Testis (tissue), 2 donors: ENCODE data around the gene NKAPD1.

Source experiments
- CTCF ChIP-seq, 3 experiments: fragments of 450-650 bp in 2 of 3; fragments of 200-600 bp in 1 of 3; sonication (generic) in 1 of 3; IDR thresholded peaks; one replicate each; pipeline ENCODE4 v1.5.1; 2016 to 2019; ENCODE audit warnings: antibody characterized with exemption in 3 of 3, mild to moderate bottlenecking in 2 of 3, moderate library complexity in 1 of 3
- POLR2A ChIP-seq: fragments of 450-650 bp; IDR thresholded peaks from one replicate; pipeline ENCODE4 v1.6.1; 2017; ENCODE audit warnings: antibody characterized with exemption, mild to moderate bottlenecking, moderate library complexity

- TF ChIP-seq POLR2A, result no peak
- no peak for TF ChIP-seq CTCF (IDR thresholded peaks at IDR 0.05)
These were observed 24.3 kb upstream of the NKAPD1 start for GRCh38 chr11:112049777-112050176.
